Lower leg skin (tissue), 3 donors: ENCODE data around the gene SHANK1.

Experiments
- CTCF ChIP-seq, 3 donors: fragments of 450-650 bp; IDR thresholded peaks; one replicate each; pipeline ENCODE4 v1.5.1; 2016; ENCODE audit warnings: antibody characterized with exemption in 3 of 3, mild to moderate bottlenecking in 3 of 3, moderate library complexity in 2 of 3
- POLR2A ChIP-seq, 2 donors: fragments of 450-650 bp; IDR thresholded peaks; one replicate each; pipeline ENCODE4 v1.6.1; 2016 to 2017; ENCODE audit warnings: antibody characterized with exemption in 2 of 2, mild to moderate bottlenecking in 1 of 2, moderate library complexity in 1 of 2

- TF ChIP-seq CTCF (IDR thresholded peaks at IDR 0.05) (no peak), POLR2A (IDR thresholded peaks at IDR 0.05) (no peak)
These were observed at the start of gene SHANK1 for GRCh38 chr19:50719566-50719965.
